ENCODE data around the gene KCND3. TPM values are rescaled to one million over a fixed set of nuclear protein-coding genes. Genes with fewer than 3 reads are reported as not detected.

The KCND3 gene
- total and polyA plus RNA-seq, 12 donors, result 0.39 to 6.7 (median 3.1) TPM

- Histone ChIP-seq H3K4me1 (replicated peaks in 1 of 2) (no peaks in the 10 kb centered on the region), H3K27me3 (no peaks in the 10 kb centered on the region), H3K36me3 (replicated peaks in 1 of 2) (no peaks in the 10 kb centered on the region), H3K4me3 (no peak overlapping the region), H3K9me3 (replicated peaks in 1 of 3) (no peaks in the 10 kb centered on the region), H3K27ac (no peak overlapping the region)
- intact Hi-C loops (cut with DNase I), result no loop called here
- DNase-seq, result no peak
- 81 to 85% (median 82%) methylated on average over 9 of the region's 9 CpGs for WGBS, 4 donors
- TF ChIP-seq POLR2A (IDR thresholded peaks at IDR 0.05), result no peak
- TF ChIP-seq, protein P1, sequence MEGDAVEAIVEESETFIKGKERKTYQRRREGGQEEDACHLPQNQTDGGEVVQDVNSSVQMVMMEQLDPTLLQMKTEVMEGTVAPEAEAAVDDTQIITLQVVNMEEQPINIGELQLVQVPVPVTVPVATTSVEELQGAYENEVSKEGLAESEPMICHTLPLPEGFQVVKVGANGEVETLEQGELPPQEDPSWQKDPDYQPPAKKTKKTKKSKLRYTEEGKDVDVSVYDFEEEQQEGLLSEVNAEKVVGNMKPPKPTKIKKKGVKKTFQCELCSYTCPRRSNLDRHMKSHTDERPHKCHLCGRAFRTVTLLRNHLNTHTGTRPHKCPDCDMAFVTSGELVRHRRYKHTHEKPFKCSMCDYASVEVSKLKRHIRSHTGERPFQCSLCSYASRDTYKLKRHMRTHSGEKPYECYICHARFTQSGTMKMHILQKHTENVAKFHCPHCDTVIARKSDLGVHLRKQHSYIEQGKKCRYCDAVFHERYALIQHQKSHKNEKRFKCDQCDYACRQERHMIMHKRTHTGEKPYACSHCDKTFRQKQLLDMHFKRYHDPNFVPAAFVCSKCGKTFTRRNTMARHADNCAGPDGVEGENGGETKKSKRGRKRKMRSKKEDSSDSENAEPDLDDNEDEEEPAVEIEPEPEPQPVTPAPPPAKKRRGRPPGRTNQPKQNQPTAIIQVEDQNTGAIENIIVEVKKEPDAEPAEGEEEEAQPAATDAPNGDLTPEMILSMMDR (IDR thresholded peaks at IDR 0.05), result no peak
Observed at GRCh38 chr1:111775966-111776365, 213.5 kb downstream of the KCND3 start.

- DNase-seq, result no peak
- H3K36me3 ChIP-seq (replicated peaks in 1 of 2), result peaks cover 0 to 18% of the 10 kb centered on the region in 2 donors
- H3K27me3 ChIP-seq, result no peaks in the 10 kb centered on the region
- no peak for TF ChIP-seq POLR2A (IDR thresholded peaks at IDR 0.05)
- TF ChIP-seq, protein P1 (IDR thresholded peaks at IDR 0.05), result no peak
- intact Hi-C loops (cut with DNase I), result loop anchor here in 1 of 2 donors (5.0 kb wide), 1 partner anchor 289 kb away; no protein-coding TSS in a partner anchor
- no peaks in the 10 kb centered on the region for H3K4me1 ChIP-seq (replicated peaks in 1 of 2)
- no peak overlapping the region for H3K27ac ChIP-seq
- H3K9me3 ChIP-seq (replicated peaks in 1 of 3), result no peaks in the 10 kb centered on the region
- WGBS, 4 donors, result 77 to 80% (median 79%) methylated on average over 4 of the region's 4 CpGs
- no peak overlapping the region for H3K4me3 ChIP-seq
Observed at GRCh38 chr1:111770916-111771315, 218.6 kb downstream of the KCND3 start.

GRCh38 chr1:111769517-111770146, 219.8 kb downstream of the KCND3 start:
- TF ChIP-seq, protein P1 (IDR thresholded peaks at IDR 0.05), result peak; percentile 84 to 95 (median 90)
- TF ChIP-seq POLR2A (IDR thresholded peaks at IDR 0.05), result no peak
- intact Hi-C loops (cut with DNase I), result loop anchor here in 1 of 2 donors (5.0 kb wide), 1 partner anchor 287 kb away; no protein-coding TSS in a partner anchor
- Histone ChIP-seq H3K36me3 (replicated peaks in 1 of 2) (peaks cover 0 to 28% of the 10 kb centered on the region in 2 donors), H3K27ac (no peak overlapping the region), H3K4me3 (no peak overlapping the region), H3K27me3 (no peaks in the 10 kb centered on the region), H3K9me3 (replicated peaks in 1 of 3) (no peaks in the 10 kb centered on the region), H3K4me1 (replicated peaks in 1 of 2) (no peaks in the 10 kb centered on the region)
- peak in 6 of 7 donors; percentile 32 to 65 (median 55) for DNase-seq
- 23 to 28% (median 27%) methylated on average over 6 of the region's 6 CpGs for WGBS, 4 donors

GRCh38 chr1:111768625-111769024, 220.8 kb downstream of the KCND3 start:
- TF ChIP-seq, protein P1 (IDR thresholded peaks at IDR 0.05), result no peak
- no peak for TF ChIP-seq POLR2A (IDR thresholded peaks at IDR 0.05)
- Histone ChIP-seq H3K27ac (no peak overlapping the region), H3K4me1 (replicated peaks in 1 of 2) (no peaks in the 10 kb centered on the region), H3K27me3 (no peaks in the 10 kb centered on the region), H3K36me3 (replicated peaks in 1 of 2) (peaks cover 0 to 38% of the 10 kb centered on the region in 2 donors), H3K9me3 (replicated peaks in 1 of 3) (no peaks in the 10 kb centered on the region), H3K4me3 (no peak overlapping the region)
- no peak for DNase-seq
- intact Hi-C loops (cut with DNase I), result no loop called here
